Fibroblast of gingiva (primary cell): ENCODE measurements around the gene ZNF394.
"Not testable (repeated sequence)": the region's sequence is repeated elsewhere in the genome, so short reads cannot be mapped to it uniquely, and the experiment has no call there.

Experiments
- DNase-seq: peaks from one replicate; pipeline ENCODE4 v3.0.0-alpha.2; 2011; ENCODE audit warnings: low read depth

ZNF394 gene

GRCh38 chr7:99499721-99500636 lies at the start of gene ZNF394:
Gene ZNF394, minus strand, starts transcription at chr7:99500281. Its CDS starts 188 bp downstream, at chr7:99500093.
- peak; percentile 92 for DNase-seq

- DNase-seq: not testable (repeated sequence)
Measured at GRCh38 chr7:99549545-99549944, 49.5 kb upstream of the ZNF394 start.

GRCh38 chr7:99545308-99545707 lies 45.2 kb upstream of the ZNF394 start:
- not testable (repeated sequence) for DNase-seq

GRCh38 chr7:99543916-99544315 lies 43.8 kb upstream of the ZNF394 start:
- no peak for DNase-seq

GRCh38 chr7:99543081-99543671 lies 43.1 kb upstream of the ZNF394 start:
- DNase-seq: no peak

GRCh38 chr7:99541212-99541611 lies 41.1 kb upstream of the ZNF394 start:
- no peak for DNase-seq

- no peak for DNase-seq
Measured at GRCh38 chr7:99540542-99540941, 40.5 kb upstream of the ZNF394 start.

- DNase-seq: no peak
Measured at GRCh38 chr7:99539213-99539811, 39.2 kb upstream of the ZNF394 start.

GRCh38 chr7:99535667-99536066 lies 35.6 kb upstream of the ZNF394 start:
- no peak for DNase-seq

- DNase-seq: no peak
Measured at GRCh38 chr7:99531354-99531765, 31.3 kb upstream of the ZNF394 start.

GRCh38 chr7:99525713-99526440 lies 25.8 kb upstream of the ZNF394 start:
- no peak for DNase-seq

- no peak for DNase-seq
Measured at GRCh38 chr7:99521399-99521798, 21.3 kb upstream of the ZNF394 start.

- no peak for DNase-seq
Measured at GRCh38 chr7:99514050-99514449, 14.0 kb upstream of the ZNF394 start.

GRCh38 chr7:99505324-99505662 lies 5.2 kb upstream of the ZNF394 start:
- DNase-seq: no peak

- peak; percentile 97 for DNase-seq
Measured at GRCh38 chr7:99504603-99505323, 4.7 kb upstream of the ZNF394 start, which contains the start of gene ZKSCAN5. Gene ZKSCAN5, plus strand, starts transcription at chr7:99504662. Its CDS starts 1,383 bp downstream, at chr7:99506045.

- no peak for DNase-seq
Measured at GRCh38 chr7:99504281-99504602, 4.2 kb upstream of the ZNF394 start.

GRCh38 chr7:99501236-99501635 lies 1.2 kb upstream of the ZNF394 start:
- not testable (repeated sequence) for DNase-seq

- DNase-seq: no peak
Measured at GRCh38 chr7:99500637-99501009, 542 bp upstream of the ZNF394 start.

GRCh38 chr7:99499371-99499720 lies 735 bp downstream of the ZNF394 start:
- no peak for DNase-seq

- DNase-seq: no peak
Measured at GRCh38 chr7:99498546-99498944, 1.5 kb downstream of the ZNF394 start.

- DNase-seq: no peak
Measured at GRCh38 chr7:99497766-99498545, 2.1 kb downstream of the ZNF394 start.
